Measurements from ENCODE around the gene SPATA13. TPM values are rescaled to one million over a fixed set of nuclear protein-coding genes. Genes with fewer than 3 reads are reported as not detected.
"Not testable (repeated sequence)": the region's sequence is repeated elsewhere in the genome, so short reads cannot be mapped to it uniquely, and the experiment has no call there.

The SPATA13 gene
- total RNA-seq, 2 donors from 2014 or later: 19.4 to 24.8 TPM

DNA sequence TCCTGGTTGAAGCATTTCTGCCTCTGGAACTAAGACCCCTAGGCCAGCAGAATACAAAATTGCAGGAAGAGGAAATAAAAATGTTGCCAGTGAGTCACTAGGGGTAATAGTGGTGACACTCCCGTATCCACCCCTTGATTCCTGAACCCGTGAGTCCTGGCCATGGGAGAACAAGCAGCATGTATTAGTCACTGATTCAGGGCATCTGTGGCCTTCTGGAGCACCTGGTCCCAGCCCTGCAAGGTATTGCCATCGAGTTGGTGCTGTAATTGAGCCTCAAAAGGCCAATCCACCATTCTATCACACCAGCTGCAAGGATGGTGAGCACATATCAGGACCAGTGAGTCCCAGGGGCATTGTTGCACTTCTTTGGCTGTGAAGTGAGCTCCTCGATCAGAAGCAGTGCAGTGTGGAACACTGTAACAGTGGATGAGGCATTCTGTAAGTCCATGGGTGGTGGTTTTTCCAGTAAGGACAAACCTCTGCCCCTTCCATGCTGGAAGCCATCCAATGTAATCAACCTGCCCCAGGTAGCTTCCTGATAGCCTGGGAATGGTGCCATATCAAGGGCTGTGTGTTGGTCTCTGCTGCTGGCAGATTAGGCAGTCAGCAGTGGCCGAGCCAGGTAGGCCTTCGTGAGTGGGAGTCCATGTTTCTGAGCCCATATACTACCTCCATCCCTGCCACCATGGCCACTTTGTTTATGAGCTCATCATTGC lies 188.4 kb downstream of the SPATA13 start:
- Mint-ChIP-seq H3K4me3 (no peak overlapping the region), H3K27me3 (ENCODE audit: insufficient read depth) (no peaks in the 10 kb centered on the region), H3K4me1 (no peaks in the 10 kb centered on the region), H3K27ac (no peak overlapping the region), H3K36me3 (ENCODE audit: low read depth) (no peaks in the 10 kb centered on the region), H3K9me3 (no peaks in the 10 kb centered on the region)
- Histone ChIP-seq H3K4me1 (ENCODE audit: control insufficient read depth, insufficient read depth, low read length) (no peaks in the 10 kb centered on the region), H3K27me3 (ENCODE audit: control insufficient read depth, insufficient read depth, low read length, poor library complexity, severe bottlenecking) (no peaks in the 10 kb centered on the region), H3K27ac (ENCODE audit: low read depth, low read length) (no peak overlapping the region), H3K4me3 (ENCODE audit: low read length) (no peak overlapping the region), H3K9ac (ENCODE audit: extremely low read depth, low read length, poor library complexity, severe bottlenecking) (no peak overlapping the region), H3K9me3 (ENCODE audit: control insufficient read depth, low read length) (no peaks in the 10 kb centered on the region), H3K36me3 (ENCODE audit: control insufficient read depth, insufficient read depth, low read length) (no peaks in the 10 kb centered on the region)
- no peak for DNase-seq
- TF ChIP-seq, protein P1, sequence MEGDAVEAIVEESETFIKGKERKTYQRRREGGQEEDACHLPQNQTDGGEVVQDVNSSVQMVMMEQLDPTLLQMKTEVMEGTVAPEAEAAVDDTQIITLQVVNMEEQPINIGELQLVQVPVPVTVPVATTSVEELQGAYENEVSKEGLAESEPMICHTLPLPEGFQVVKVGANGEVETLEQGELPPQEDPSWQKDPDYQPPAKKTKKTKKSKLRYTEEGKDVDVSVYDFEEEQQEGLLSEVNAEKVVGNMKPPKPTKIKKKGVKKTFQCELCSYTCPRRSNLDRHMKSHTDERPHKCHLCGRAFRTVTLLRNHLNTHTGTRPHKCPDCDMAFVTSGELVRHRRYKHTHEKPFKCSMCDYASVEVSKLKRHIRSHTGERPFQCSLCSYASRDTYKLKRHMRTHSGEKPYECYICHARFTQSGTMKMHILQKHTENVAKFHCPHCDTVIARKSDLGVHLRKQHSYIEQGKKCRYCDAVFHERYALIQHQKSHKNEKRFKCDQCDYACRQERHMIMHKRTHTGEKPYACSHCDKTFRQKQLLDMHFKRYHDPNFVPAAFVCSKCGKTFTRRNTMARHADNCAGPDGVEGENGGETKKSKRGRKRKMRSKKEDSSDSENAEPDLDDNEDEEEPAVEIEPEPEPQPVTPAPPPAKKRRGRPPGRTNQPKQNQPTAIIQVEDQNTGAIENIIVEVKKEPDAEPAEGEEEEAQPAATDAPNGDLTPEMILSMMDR (conservative IDR thresholded peaks at IDR 0.05): no peak
- WGBS, 2 experiments (ENCODE audit: insufficient coverage in 1 of 2, insufficient read length in 1 of 2): 87 to 91% methylated on average over 3 to 6 of the region's 6 CpGs

DNA sequence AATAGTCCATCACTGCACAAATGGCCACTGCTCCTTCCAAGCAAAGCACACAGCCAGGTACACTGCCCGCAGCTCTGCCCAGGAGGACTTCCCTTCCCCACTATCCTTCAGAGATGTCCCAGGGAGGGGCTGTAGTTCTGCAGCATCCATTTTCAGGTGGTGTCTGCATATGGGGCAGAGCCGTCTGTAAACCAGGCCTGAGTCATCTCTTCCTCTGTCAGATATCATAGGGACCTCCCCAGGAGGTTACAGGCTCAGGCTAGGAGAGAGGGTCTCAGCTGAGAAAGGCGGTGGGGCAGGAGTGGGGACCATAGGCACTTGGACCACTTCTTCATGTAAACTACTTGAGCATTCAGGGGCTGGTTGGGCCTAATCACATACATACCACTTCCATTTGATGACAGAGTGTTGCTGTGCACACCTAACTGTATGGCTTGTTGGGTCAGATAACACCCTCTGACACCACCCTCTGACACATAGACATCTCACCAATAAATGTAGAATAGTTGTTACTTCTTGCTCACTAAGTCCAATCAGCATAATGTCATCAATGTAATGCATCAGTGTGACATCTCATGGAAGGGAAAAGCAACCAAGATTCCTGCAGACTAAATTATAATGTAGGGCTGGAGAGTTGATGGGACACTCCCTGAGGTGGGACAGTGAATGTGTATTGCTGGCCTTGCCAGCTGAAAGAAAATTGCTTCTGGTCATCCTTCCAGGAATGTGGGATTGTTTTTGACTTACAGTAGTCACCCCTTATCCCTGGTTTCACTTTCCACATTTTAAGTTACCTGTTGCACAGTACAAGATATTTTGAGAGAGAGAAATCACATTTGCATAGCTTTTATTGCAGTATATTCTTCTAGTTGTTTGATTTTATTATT lies 189.5 kb downstream of the SPATA13 start:
- not testable (repeated sequence) for H3K9me3 Mint-ChIP-seq; H3K4me1 Mint-ChIP-seq; H3K9ac ChIP-seq (ENCODE audit: extremely low read depth, low read length, poor library complexity, severe bottlenecking); H3K9me3 ChIP-seq (ENCODE audit: control insufficient read depth, low read length); H3K36me3 Mint-ChIP-seq (ENCODE audit: low read depth); H3K4me3 ChIP-seq (ENCODE audit: low read length); H3K4me3 Mint-ChIP-seq; DNase-seq; H3K36me3 ChIP-seq (ENCODE audit: control insufficient read depth, insufficient read depth, low read length); H3K27me3 ChIP-seq (ENCODE audit: control insufficient read depth, insufficient read depth, low read length, poor library complexity, severe bottlenecking); H3K27me3 Mint-ChIP-seq (ENCODE audit: insufficient read depth); H3K27ac Mint-ChIP-seq; H3K4me1 ChIP-seq (ENCODE audit: control insufficient read depth, insufficient read depth, low read length); H3K27ac ChIP-seq (ENCODE audit: low read depth, low read length)
- 90% methylated on average over 3 of the region's 3 CpGs; no CpG with 5 or more reads in 1 of the 2 experiments for WGBS, 2 experiments (ENCODE audit: insufficient coverage in 1 of 2, insufficient read length in 1 of 2)

DNA sequence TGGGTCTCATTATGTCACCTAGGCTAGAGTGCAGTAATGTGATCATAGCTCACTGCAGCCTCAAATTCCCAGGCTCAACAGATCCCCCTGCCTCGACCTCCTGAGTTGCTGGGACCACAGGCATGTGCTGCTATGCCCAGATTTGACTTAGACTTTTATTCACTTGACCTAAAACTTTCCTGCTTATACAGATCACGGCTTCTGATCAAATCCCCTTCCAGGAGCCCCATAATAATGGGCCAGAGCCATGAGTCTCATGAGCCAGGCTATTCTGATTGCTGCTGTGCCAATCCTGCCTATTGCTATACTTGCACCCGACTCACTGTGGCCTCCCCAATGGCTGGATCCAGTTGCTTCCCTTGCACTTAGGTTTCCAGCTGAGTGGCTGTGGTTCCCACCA lies 190.9 kb downstream of the SPATA13 start:
- H3K4me1 Mint-ChIP-seq: no peaks in the 10 kb centered on the region
- DNase-seq: no peak
- H3K36me3 Mint-ChIP-seq (ENCODE audit: low read depth): no peaks in the 10 kb centered on the region
- H3K27ac Mint-ChIP-seq: no peak overlapping the region
- H3K27me3 ChIP-seq (ENCODE audit: control insufficient read depth, insufficient read depth, low read length, poor library complexity, severe bottlenecking): no peaks in the 10 kb centered on the region
- TF ChIP-seq, protein P1 (conservative IDR thresholded peaks at IDR 0.05): no peak
- no peak overlapping the region for H3K27ac ChIP-seq (ENCODE audit: low read depth, low read length)
- WGBS, 2 experiments (ENCODE audit: insufficient coverage in 1 of 2, insufficient read length in 1 of 2): 78 to 88% methylated on average over 2 to 3 of the region's 3 CpGs
- no peak overlapping the region for H3K9ac ChIP-seq (ENCODE audit: extremely low read depth, low read length, poor library complexity, severe bottlenecking)
- no peaks in the 10 kb centered on the region for H3K36me3 ChIP-seq (ENCODE audit: control insufficient read depth, insufficient read depth, low read length)
- H3K4me1 ChIP-seq (ENCODE audit: control insufficient read depth, insufficient read depth, low read length): no peaks in the 10 kb centered on the region
- H3K27me3 Mint-ChIP-seq (ENCODE audit: insufficient read depth): no peaks in the 10 kb centered on the region
- H3K9me3 Mint-ChIP-seq: no peaks in the 10 kb centered on the region
- H3K9me3 ChIP-seq (ENCODE audit: control insufficient read depth, low read length): peaks cover 4% of the 10 kb centered on the region
- no peak overlapping the region for H3K4me3 Mint-ChIP-seq
- H3K4me3 ChIP-seq (ENCODE audit: low read length): no peak overlapping the region

Data from endodermal cell (in vitro differentiated cells).